T-helper 1 cell (primary cell): ENCODE measurements around the gene MMP1.

Experiments used
- DNase-seq, 5 donors: peaks; one replicate each; pipeline ENCODE4 v3.0.0-alpha.2; 2012 to 2020

MMP1 gene

DNA sequence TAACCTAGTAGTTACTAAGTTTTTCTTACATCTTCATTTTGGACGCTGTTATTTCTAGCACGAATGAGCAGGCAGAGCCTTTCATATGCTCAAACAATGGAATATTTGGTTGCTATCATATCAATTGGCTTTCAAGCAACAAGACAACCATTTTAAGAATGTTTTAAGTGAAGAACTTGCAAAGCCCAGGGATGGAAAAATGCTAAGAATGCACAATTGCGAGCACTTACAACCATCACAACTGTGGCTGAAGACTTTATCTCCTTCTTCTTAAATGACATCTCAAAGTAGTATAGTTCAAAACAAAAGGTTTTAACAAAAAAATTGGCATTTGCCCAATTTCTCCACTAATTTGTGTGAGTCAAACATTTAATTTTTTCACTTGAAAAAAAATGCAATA lies 8.3 kb upstream of the MMP1 start:
- no peak for DNase-seq

DNA sequence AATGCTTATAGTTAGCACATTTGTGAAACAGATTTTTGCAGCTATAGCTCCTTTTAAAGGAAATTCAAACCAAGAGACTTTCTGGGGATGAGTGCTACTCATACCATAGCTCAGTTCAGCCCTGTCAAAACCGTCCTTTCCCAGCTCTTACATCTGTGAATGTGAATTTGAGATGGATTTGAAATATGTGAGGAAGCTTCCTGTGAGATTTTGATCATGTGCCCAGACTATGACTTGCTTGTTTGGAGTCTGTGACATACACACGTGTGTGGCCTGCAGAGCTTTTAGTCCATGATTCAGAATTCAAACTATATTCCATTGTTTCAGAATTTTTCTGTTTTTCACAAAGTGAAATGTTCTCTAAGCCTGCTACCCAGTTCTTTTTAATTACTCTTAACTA lies 4.4 kb upstream of the MMP1 start:
- no peak for DNase-seq

DNA sequence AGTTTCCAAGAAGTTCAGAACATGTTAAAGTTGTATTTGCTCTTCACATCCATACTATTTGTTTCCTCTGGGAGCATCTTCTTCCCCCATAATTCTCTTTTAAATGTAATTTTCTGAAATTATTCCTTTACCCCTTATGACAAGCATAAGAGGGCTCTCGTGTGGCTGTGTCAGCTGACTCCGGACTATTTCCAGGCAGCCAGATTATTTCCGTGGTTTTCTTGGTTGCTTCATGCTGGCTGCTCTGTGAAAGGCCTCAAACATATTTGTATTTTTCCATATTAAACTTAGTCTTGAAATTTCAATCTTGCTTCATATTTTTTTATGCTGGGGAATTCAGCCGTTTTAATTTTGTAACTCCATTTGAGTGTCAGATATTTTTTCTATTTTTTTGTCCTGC lies 2.8 kb upstream of the MMP1 start:
- no peak for DNase-seq

DNA sequence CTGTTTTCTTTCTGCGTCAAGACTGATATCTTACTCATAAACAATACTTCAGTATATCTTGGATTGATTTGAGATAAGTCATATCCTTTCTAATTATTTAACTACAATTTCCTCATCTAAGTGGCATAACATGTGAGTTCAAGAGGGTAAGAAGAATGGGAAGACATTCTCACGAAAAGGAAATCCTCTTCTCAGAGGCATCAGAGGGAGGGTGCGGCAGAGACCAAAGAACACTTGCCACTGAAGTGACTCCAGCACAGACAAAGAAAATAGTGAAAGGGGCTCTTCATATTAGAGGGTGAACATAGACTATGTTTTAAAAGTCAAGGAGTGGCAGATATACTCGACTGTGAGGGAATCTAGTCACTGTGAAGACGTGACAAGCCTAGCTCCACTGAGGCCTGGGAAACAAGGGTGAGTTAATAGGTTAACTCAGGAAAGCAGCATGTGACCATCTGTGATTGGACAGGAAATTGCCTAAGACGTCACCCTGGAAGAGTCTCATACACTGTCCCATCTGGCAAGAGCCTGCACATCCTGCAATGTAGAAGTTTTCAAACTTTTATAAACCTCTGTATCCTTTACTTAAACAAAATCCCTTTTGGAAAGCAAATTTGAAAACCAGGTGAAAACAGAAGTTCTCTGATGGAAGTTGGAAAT lies 1.9 kb upstream of the MMP1 start:
- DNase-seq: no peak

DNA sequence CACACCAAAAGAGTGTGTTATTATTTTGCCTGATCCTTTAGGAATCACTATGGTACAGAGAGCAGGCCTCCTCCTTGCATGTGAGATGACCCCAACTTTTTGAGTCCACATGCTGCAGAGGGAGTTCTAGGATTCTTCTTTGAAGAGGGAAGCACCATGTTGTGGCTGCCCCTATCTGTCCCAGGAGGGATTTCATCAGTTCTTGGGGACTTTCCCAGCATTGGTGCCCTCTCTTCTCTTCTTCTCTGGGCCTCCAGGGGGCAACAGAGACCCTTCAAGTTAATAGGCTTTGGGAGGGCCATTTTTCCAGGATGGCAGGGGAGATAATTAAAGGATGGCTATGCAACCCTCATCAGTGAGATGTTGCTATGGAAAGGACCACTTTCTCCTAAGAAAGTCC lies 3.6 kb downstream of the MMP1 start:
- DNase-seq: peak in 1 of 5 donors; percentile 21

DNA sequence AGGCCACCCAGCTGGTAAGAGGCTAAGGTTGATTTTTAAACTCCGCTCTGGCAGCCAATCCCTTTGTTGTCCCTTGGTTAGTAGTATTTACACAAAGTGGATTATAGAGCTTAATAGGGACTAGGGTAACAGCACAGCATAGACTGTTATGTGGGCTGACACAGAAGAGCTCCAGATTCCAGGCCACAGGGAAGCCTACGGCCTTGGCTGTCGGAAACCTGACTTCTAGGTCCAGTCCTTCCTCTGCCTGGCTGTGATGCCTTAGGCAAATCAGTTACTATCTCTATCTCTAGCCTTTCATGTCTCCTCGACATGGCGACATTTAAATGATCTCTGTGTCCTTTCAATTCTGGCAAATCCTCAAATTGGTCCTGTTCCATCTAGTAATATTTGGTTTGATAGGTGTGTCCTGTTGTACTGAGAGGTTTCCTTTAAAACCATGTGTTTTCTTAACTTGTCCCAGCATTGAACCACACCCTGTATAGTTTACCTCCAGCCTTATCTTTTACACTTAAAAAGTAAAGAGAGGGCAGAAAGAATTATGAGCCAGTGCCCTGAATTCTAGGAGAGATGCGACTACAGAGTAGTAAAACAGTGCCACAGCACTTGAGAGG lies 4.2 kb downstream of the MMP1 start:
- no peak for DNase-seq

DNA sequence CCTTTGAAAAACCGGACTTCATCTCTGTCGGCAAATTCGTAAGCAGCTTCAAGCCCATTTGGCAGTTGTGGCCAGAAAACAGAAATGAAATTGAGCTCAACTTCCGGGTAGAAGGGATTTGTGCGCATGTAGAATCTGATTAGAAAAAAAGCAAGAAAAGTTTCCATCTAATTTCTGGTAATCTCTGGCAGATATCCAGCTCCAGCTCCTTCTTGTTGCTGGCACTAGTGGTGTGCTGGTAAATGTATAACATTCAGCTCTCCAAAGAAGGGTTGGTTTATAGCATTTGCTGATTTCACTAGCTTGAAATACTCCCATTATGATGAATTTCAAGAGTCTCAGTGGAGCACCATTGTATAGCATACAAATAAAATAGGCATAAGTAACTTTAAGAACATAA lies 5.4 kb downstream of the MMP1 start:
- no peak for DNase-seq

DNA sequence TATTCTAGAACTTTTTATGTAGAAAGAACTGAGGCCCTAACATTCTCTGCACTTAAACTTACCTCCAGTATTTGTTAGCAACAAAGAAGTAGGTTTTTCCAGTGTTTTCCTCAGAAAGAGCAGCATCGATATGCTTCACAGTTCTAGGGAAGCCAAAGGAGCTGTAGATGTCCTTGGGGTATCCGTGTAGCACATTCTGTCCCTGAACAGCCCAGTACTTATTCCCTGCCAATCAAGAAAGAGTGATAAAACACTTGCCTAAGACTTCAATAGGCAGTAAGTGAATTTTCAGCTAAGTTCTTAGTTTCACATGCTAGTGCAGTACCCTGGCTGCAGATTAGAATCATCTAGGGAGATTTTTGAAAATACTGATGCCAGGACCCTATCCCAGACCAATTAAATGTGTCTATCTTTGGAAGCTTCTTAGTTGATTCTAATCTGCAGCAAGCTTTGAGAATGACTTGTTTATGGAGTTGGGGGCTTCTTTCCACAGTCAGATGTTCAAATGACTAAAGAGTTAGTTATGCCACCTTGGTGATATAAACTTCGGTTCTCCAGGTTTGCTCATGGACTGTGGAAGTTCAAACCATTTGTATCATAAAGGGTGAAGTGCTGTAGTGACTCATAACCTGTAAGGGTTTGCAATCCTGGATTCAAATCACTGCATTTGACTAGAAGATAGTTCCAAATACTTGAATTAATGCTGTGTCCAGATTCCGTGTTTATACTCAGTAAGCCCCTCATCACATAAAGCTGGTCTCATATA lies 6.5 kb downstream of the MMP1 start:
- no peak for DNase-seq

DNA sequence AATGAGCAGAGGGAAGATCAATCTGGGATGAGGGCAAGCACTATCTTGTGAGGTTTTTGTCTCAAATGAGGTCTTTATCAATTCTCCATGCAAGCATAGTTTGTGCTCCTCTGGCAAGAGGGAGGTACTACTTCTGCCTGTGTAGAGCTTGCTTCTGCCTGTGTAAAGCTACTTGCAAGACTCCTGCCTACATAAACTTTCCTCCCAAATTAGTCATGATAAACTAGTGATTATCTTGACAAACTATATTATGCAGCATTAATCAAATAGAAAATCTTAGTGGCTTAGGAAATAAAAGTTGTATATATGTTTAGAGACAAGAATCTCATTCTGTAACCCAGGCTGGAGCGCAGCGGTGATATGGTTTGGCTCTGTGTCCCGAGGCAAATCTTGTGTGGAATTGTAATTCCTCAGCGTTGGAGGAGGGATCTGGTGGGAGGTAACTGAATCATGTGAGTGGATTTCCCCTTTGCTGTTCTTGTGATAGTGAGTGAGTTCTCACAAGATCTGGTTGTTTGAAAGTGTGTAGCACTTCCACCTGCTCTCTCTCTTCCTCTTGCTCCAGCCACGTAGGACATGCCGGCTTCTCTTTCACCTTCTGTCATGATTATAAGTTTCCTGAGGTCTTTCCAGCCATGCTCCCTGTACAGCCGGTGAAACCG lies 9.5 kb downstream of the MMP1 start:
- DNase-seq: no peak

DNA sequence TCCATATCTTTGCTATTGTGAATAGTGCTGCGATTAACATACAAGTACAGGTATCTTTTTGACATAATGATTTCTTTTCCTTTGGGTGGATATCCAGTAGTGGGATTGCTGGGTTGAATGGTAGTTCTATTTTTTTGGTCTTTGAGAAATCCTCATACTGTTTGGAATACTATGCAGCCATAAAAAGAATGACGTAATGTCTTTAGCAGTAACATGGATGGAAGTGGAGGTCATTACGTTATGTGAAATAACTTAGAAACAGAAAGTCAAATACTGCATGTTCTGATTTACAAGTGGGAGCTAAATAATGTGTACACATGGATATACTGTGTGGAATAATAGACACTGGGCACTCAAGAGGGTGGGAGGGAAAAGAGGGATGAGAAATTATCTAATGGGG lies 13.6 kb downstream of the MMP1 start:
- no peak for DNase-seq

DNA sequence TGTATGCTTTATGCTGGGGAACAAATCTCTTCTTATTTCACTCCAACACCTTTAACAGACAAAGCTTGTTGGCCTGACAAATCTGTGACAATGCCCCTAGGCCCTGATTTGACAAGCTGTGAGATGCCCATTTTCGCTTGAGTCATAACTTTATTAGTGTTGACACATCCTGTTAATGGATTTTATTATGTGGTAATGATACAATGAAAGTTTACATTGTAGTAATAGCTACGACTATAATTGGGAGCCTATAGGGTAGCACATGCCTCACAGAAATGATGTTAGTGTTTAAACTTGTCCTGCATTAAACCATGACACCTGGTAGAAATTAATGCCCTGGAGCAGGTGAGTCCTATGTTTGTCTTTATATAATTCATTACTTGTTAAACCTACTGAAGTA lies 14.2 kb downstream of the MMP1 start:
- DNase-seq: no peak

DNA sequence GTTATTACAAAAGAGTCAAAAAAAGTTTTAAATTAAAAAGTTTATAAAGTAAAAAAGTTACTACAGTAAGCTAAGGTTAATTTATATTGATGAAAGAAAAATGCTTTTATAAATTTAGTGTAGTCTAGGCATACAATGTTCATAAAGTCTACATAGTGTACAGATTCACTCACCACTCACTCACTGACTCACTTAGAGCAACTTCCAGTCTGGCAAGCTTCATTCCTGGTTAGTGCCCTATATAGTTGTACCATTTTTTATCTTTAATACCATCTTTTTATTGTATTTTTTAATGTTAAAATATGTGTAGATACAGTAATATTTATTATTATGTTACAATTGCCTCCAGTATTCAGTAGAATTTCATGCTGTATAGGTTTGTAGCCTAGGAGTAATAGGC lies 14.9 kb downstream of the MMP1 start:
- DNase-seq: no peak

DNA sequence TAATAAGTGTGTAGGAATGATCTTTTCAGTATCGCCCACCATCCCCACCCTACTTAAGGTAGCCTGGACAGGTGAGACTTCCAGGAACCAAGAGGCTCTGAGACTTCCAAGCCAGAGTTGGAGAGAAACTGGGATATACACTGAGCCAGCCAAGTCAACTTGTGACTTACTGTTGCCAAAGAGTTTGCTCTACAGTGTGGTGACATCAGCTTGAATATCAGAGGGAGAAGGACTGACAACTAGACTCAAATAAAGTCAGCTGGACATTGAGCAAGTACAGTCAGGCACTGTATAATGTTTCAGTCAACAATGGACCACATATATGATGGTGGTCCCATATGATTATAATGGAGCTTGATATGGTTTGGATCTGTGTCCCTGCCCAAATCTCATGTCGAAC lies 16.3 kb downstream of the MMP1 start:
- DNase-seq: no peak

DNA sequence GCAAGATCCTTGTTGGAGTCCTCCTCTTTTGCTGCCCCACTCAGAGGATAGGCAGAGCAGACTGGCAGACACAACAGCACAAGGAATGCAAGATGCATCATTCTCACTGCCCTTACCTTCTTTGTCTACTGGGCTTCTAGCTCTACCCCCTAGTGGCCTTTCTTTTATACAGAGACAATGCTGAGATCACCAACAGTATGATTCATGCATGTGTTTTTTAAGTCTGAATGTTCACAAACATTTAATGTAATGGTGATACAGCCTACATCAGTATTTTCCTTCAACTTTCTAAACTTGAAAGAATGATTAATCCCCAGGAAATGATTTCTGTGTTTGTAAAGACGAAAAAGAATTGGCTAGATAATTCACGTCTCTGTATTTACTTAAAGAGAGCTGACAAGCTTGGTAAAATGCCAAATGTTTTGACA lies 17.5 kb downstream of the MMP1 start, which contains the start of gene MMP10:
Gene MMP10 (minus strand): TSS at position 138 of the 428 bp plus-strand sequence. CDS start 37 bp downstream, at position 101.
- no peak for DNase-seq

DNA sequence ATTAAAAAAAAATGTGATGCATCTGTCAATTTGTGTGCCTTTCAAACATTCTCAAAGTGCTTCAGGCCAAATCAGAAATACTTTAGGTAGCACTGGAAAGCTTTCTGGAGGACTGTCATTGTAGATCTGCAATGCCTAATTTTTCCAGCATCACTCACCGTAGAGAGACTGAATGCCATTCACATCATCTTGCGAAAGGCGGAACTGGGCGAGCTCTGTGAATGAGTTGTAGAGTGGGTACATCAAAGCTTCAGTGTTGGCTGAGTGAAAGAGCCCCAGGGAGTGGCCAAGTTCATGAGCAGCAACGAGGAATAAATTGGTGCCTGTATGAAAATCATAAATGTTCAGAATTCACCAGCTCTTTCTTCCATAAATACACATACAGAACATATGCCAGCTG lies 21.5 kb downstream of the MMP1 start:
- no peak for DNase-seq

DNA sequence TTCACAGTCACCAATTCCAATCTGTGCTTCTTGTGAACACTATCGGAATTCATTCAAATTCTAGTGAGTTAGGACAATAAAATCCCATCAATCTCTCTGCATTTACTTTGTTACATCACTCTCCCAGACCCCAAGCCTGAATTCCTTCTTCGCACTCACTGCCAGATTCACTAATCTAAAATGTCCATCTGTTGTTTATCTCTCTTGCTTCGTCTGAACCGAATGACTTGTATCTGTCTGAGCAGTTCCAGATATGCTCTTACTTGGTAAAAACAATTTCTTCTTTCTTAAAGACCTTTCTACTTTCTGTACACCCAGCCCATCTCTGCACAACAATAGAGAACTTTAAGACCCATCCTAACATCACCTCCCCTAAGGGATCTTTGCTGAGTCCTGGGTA lies 24.6 kb downstream of the MMP1 start:
- DNase-seq: no peak

DNA sequence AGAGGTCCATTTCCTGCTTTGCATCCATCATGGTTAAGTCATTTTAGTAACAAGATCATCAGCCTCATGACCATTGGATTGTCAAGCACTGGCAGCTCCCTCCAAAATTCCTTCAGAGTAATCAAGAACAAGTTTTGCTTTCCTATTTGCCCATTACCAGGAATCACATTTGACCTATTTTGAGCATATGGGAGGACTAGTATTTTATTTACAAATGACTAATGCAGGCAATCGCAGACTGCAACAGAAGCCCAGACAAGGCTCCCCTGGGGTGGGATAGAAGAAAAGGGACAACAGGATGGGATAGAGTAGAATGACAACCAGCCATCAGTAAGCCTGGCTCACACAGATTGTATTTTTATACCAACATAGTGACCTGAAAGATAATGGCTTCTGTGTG lies 26.6 kb downstream of the MMP1 start:
- DNase-seq: no peak

DNA sequence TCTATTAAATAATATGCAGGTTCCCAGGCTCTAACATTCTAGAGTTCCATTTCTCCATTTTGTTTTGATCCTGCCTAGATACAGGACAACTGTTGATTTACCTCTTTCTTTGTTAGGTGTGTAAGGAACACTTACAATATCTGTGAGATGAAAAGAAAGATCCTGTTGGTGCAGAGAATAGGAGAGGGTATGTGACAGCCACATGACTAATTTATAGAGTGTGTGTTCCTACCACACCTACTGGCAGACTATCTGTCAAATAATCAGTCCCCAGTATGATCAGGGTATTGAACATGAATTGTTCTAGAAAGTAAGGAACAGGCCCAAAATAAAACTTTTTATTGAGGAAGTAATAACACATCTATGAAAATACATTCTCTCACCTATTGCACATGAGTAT lies 27.8 kb downstream of the MMP1 start:
- no peak for DNase-seq

DNA sequence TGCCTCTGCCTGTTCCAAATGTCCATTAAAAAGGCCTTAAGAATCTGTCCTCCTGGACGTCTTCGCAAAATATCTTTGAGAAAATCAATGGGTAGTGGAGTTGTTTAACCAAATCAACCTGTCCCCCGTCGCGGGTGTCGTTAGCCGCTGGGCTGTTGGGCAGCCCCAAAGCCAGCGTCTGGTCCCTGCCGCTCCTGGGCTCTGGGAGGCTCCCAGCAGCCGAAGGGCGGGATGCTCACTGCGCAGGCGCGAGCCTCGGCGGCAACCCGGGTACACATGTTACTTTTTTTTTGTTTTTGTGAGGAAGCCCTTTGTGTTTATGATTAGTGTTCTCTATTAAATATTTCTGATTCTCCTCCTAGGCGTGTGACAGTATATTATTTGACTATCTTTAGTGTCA lies 30.2 kb downstream of the MMP1 start:
- DNase-seq: no peak

DNA sequence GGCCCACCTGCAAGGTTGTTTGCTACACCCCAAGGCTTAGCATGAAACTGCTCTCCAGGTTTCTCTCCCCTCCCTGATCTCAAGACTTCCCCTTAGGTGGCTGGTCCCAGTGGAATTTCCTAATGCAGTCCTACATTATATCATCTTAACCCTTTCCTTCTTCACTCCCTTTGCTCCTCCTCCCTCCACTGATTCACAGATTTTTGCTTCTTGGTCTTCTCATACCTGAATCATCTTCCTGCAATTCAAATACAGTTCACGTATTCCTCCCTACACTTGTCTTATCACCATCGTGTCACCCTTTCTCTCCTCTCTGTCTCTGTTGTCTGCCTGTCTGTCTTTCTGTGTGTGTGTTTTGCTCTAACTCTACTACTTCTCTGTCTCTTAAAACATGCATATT lies 34.5 kb downstream of the MMP1 start:
- no peak for DNase-seq

DNA sequence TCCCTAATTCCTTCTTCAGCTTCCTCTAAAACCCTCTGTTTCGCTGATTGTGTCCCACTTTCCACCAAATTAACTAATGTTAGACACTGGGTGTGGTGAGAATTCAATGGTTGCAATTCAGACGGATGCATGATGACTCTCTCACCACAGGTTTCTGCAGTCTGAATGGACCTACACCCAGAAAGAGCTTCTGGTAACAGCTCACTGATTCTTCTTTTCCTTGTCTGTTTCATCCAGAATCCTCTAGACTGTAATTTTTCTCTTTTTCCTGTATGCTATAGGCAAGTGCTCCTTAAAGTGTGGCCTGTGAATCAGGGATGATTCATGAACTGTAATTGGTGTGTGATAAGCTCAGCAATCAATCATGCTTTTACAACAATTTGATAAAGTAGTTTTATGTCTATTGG lies 35.6 kb downstream of the MMP1 start:
- no peak for DNase-seq

DNA sequence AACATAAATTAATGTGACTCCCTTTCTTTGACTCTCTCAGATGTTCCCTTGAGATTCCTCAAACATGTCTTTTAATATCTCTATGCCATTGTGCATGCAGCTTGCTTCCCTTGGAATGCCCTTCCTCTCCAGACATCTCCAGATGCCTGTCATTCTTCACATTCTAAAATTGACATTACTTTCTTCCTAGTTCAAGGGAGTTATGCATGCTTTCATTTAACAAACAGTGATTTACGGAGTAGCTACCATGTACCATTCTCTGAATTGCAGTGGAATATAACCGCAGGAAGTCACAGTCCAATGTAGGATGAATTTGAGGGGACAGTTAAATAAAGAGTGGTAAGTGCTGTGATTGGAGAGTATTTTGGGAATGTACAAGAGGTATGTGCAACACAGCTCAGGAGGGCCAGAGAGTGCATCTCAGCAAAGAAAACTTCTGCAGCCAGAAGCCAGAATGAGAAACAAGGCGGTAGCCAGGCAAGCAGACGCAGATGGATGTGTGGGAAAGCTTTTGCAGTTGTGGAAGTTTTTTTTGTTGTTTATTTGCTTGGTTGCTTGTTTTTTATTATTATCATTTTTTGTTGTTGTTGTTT lies 36.2 kb downstream of the MMP1 start:
- no peak for DNase-seq

DNA sequence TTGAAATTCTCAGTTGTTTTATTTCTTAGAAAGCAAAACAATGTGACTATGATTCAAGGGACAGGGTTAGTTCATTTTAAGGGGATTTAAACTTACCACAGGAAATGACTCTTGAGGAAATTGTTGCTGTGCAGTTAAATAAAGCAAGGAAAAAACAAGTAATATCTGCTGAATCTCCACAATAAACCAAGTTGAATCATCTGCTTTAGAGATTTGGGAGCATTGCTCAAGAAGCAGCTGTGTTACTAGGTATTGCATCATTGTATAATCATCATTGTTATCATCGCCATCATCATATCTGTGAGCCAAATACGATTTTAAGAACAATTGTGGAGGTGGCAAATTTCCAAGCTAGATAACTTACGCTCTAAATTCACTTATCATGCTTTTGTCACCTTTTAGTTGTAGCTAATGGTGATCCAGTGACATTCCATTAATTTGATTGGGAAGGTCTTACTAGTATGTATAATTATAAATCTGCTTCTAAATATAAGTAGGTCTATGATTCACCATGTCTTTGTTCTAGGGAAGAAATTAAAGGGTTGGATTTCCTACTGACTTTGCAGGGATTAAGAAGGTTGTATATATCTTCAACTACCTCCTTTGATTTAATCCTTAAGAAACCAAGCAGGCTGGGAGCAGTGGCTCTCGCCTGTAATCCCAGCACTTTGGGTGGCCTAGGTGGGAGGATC lies 37.5 kb downstream of the MMP1 start:
- peak in 1 of 5 donors; percentile 15 for DNase-seq
